Upper lobe of left lung (tissue), 6 donors: ENCODE results near the gene CCNK. TPM values are rescaled to one million over a fixed set of nuclear protein-coding genes. Genes with fewer than 3 reads are reported as not detected.

Experiments used
- ATAC-seq, 2 donors: fragments of 200-7000 bp; cut with Tn5 transposase; one replicate each; pipeline ENCODE4 v1.9.1; 2022; ENCODE audit warnings: mild to moderate bottlenecking in 2 of 2, moderate library complexity in 2 of 2; ENCODE audit not compliant: low FRiP score in 2 of 2
- DNase-seq, 2 donors: peaks; one replicate each; pipeline ENCODE4 v3.0.0-alpha.2; 2019 to 2020
- H3K27ac ChIP-seq, 4 donors: fragments of 200-600 bp; sonication (generic); one replicate each; pipeline ENCODE4 v1.5.1; 2016 to 2019
- H3K27me3 ChIP-seq, 4 donors: fragments of 200-600 bp; sonication (generic); one replicate each; pipeline ENCODE4 v1.5.1; 2017 to 2019
- H3K36me3 ChIP-seq, 4 donors: fragments of 200-600 bp; sonication (generic); one replicate each; pipeline ENCODE4 v1.5.1; 2016 to 2019
- H3K4me1 ChIP-seq, 4 donors: fragments of 200-600 bp; sonication (generic); one replicate each; pipeline ENCODE4 v1.5.1; 2018 to 2019
- H3K4me3 ChIP-seq, 4 donors: fragments of 200-600 bp; sonication (generic); one replicate each; pipeline ENCODE4 v1.5.1; 2017 to 2019; ENCODE audit warnings: mild to moderate bottlenecking in 2 of 4, moderate library complexity in 1 of 4
- H3K9me3 ChIP-seq, 4 donors: fragments of 200-600 bp; sonication (generic); one replicate each; pipeline ENCODE4 v1.5.1; 2018 to 2019
- EP300 ChIP-seq, 4 donors: sonication (generic); formaldehyde crosslinking; IDR thresholded peaks; one replicate each; pipeline ENCODE4 v1.5.1; 2017; ENCODE audit warnings: antibody characterized with exemption in 4 of 4, control low read depth in 2 of 4
- POLR2A ChIP-seq, 4 donors: fragments of 450-650 bp; IDR thresholded peaks; one replicate each; pipeline ENCODE4 v1.5.1; 2016 to 2017; ENCODE audit warnings: antibody characterized with exemption in 4 of 4, mild to moderate bottlenecking in 2 of 4
- POLR2AphosphoS5 ChIP-seq, 2 donors: sonication (generic); formaldehyde crosslinking; IDR thresholded peaks; one replicate each; pipeline ENCODE4 v1.5.1; 2017; ENCODE audit warnings: antibody characterized with exemption in 2 of 2
- whole genome bisulfite sequencing, 2 donors: methylation state at CpG; one replicate each; pipeline ENCODE4 v1.1.5; 2017 to 2018; 5-methylcytosine and 5-hydroxymethylcytosine counted together
- total RNA-seq, 6 donors: library from RNA; depleted of rRNA in 4 of 6; stranded (reverse); fragments of >200 nt in 4 of 6; gene quantifications; one replicate each; pipeline versions ENCODE4 v1.1.0 to v1.2.1, GENCODE V29; 2016 to 2021
- TF ChIP-seq, protein P1 (sequence below), 6 experiments: fragments of 450-650 bp in 4 of 6; fragments of 200-600 bp in 2 of 6; sonication (generic) in 2 of 6; IDR thresholded peaks; one replicate each; pipeline ENCODE4 v1.5.1; 2016 to 2019; ENCODE audit warnings: antibody characterized with exemption in 6 of 6
- donor health status: DM: no; HTN: no; CAD: no; lungs with moderate emphysema.
- donor health status: DM: no; HTN: yes; CAD: no; lungs with severe emphysema.

The CCNK gene
- total RNA-seq, 6 donors from 2014 or later = 29.8 to 51.1 (median 44.0) TPM

- H3K4me3 ChIP-seq = no peak overlapping the region
- peaks cover 6 to 68% (median 36%) of the 10 kb centered on the region in 4 donors for H3K36me3 ChIP-seq
- no peaks in the 10 kb centered on the region for H3K27me3 ChIP-seq
- WGBS, 2 donors = 81 to 85% methylated on average over 9 to 12 of the region's 13 CpGs
- H3K9me3 ChIP-seq = no peaks in the 10 kb centered on the region
- peaks cover 0 to 9% (median 8%) of the 10 kb centered on the region in 4 donors for H3K4me1 ChIP-seq
- ATAC-seq = no peak
- H3K27ac ChIP-seq = no peak overlapping the region
- peak; percentile 20 to 70 for DNase-seq
- no peak for TF ChIP-seq POLR2A (IDR thresholded peaks at IDR 0.05)
- no peak for TF ChIP-seq POLR2AphosphoS5 (IDR thresholded peaks at IDR 0.05)
- TF ChIP-seq EP300 (IDR thresholded peaks at IDR 0.05) = no peak
- TF ChIP-seq, protein P1, sequence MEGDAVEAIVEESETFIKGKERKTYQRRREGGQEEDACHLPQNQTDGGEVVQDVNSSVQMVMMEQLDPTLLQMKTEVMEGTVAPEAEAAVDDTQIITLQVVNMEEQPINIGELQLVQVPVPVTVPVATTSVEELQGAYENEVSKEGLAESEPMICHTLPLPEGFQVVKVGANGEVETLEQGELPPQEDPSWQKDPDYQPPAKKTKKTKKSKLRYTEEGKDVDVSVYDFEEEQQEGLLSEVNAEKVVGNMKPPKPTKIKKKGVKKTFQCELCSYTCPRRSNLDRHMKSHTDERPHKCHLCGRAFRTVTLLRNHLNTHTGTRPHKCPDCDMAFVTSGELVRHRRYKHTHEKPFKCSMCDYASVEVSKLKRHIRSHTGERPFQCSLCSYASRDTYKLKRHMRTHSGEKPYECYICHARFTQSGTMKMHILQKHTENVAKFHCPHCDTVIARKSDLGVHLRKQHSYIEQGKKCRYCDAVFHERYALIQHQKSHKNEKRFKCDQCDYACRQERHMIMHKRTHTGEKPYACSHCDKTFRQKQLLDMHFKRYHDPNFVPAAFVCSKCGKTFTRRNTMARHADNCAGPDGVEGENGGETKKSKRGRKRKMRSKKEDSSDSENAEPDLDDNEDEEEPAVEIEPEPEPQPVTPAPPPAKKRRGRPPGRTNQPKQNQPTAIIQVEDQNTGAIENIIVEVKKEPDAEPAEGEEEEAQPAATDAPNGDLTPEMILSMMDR (IDR thresholded peaks at IDR 0.05) = no peak
These were observed 32.8 kb downstream of the CCNK start for GRCh38 chr14:99513946-99514551.

- H3K27ac ChIP-seq = no peak overlapping the region
These were observed 33.5 kb downstream of the CCNK start for GRCh38 chr14:99514552-99515300.

DNA sequence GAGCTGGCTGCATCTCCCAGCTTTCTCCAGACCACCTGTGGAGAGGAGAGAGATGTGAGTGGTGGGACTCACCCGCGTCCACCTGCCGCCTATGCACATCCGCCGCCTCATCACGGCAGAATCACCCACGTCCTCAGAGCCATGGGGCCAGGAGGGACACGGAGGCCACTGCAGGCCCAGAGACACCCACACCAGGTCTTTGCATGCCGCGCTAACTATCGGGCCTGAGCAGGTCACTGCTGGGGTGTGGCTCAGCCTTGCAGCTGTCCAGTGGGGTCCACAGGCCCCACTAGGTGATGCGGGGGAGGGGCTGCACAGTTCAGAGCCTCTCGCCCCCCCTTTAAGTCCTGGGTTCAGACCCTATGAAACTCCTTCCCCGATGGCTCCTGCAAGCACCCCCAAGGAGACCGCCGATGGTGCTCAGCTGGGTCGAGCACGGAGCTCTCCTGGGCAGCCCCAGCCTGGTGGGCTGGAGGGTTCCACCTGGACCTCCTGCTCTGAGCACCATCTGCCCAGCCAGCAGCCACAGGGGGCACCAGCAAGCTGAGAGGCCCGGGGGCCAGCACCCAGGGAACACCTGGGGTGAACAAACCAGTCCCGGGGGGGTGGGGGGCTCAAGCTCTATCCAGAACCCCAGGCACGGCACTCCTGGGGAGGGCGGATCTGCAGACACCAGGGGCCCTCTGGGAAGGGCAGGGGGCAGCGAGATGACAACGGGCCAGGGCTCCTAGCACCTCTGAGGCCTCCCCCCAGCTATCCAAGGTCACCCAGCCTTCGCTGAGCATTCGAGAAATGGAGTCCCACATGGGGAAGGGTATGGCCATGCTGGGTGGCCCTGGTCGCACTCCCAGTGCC is 34.3 kb downstream of the CCNK start:
- H3K27me3 ChIP-seq = no peaks in the 10 kb centered on the region
- H3K4me3 ChIP-seq = no peak overlapping the region
- ATAC-seq (no peak), DNase-seq (peak; percentile 20 to 76)
- WGBS, 2 donors = 80 to 93% methylated on average over 10 to 14 of the region's 27 CpGs
- H3K4me1 ChIP-seq = peaks cover 0 to 9% (median 8%) of the 10 kb centered on the region in 4 donors
- H3K9me3 ChIP-seq = no peaks in the 10 kb centered on the region
- H3K27ac ChIP-seq = no peak overlapping the region
- TF ChIP-seq POLR2A (IDR thresholded peaks at IDR 0.05) = no peak
- H3K36me3 ChIP-seq = peaks cover 0 to 55% (median 25%) of the 10 kb centered on the region in 4 donors

More at GRCh38 chr14:99514552-99515300, 33.5 kb downstream of the CCNK start:
- H3K27me3 ChIP-seq = no peaks in the 10 kb centered on the region
- H3K4me1 ChIP-seq = peaks cover 0 to 9% (median 8%) of the 10 kb centered on the region in 4 donors
- 94 to 100% methylated on average over 3 to 19 of the region's 20 CpGs for WGBS, 2 donors
- TF ChIP-seq POLR2A (IDR thresholded peaks at IDR 0.05) (no peak), POLR2AphosphoS5 (IDR thresholded peaks at IDR 0.05) (no peak), EP300 (IDR thresholded peaks at IDR 0.05) (no peak)
- TF ChIP-seq, protein P1 (IDR thresholded peaks at IDR 0.05) = no peak
- no peak overlapping the region for H3K4me3 ChIP-seq
- H3K9me3 ChIP-seq = no peaks in the 10 kb centered on the region
- H3K36me3 ChIP-seq = peaks cover 0 to 61% (median 30%) of the 10 kb centered on the region in 4 donors
- ATAC-seq = no peak
- peak; percentile 17 to 76 for DNase-seq

DNA sequence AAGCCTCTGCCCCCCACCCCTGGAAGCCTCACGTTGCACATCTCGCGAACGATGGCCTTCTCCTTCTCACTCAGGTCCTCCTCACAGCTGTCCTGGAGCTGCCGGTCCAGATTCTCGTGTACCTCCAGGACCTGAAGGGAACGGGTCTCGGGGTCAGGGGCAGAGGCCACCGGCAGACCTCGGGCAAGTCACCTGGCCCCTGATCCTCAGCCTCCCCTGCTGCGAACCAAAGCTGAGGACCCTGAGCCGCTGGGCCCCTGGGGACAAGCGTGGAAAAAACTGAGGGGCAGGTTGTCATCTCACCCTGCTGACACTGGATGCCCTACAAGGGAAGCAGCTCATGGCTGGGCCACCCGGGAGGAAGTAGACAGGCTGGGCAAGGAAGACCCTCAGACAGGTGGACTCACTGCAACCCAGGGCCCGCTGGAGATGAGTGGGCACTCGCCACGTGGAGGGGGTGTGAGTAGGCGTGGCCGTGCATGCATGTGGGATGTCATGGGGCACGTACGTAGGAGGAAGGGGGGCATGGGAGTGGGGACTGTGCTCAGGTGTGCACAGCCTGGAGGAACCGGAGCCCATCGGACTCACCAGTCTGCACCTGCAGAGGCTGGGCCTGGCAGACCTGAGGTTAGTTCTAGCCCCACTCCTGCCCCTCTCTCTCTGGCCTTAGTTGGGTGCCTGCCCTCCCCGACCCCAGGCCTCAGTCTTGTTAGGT is 35.1 kb downstream of the CCNK start:
- Histone ChIP-seq H3K4me3 (no peak overlapping the region), H3K27ac (no peak overlapping the region), H3K36me3 (peaks cover 0 to 47% (median 22%) of the 10 kb centered on the region in 4 donors), H3K4me1 (peaks cover 0 to 9% (median 8%) of the 10 kb centered on the region in 4 donors), H3K27me3 (no peaks in the 10 kb centered on the region), H3K9me3 (no peaks in the 10 kb centered on the region)
- no peak for ATAC-seq
- peak; percentile 20 to 63 for DNase-seq
- TF ChIP-seq, protein P1 (IDR thresholded peaks at IDR 0.05) = no peak
- no peak for TF ChIP-seq EP300 (IDR thresholded peaks at IDR 0.05)
- TF ChIP-seq POLR2A (IDR thresholded peaks at IDR 0.05) = no peak
- TF ChIP-seq POLR2AphosphoS5 (IDR thresholded peaks at IDR 0.05) = no peak
- WGBS, 2 donors = 76 to 87% methylated on average over 12 to 24 of the region's 24 CpGs
